IPS-20b (cell line): ENCODE results near the gene EEFSEC.

ENCODE experiments used
- H3K27ac ChIP-seq: one replicate; pipeline ENCODE4 v1.5.1; 2013; ENCODE audit warnings: low read length
- H3K27me3 ChIP-seq: 2 replicates; pipeline ENCODE4 v1.6.1; 2013; ENCODE audit warnings: mild to moderate bottlenecking, low read length, inconsistent platforms; ENCODE audit not compliant: insufficient read depth
- H3K36me3 ChIP-seq: 2 replicates; pipeline ENCODE4 v1.6.1; 2013; ENCODE audit warnings: low read depth, mild to moderate bottlenecking, inconsistent platforms, low read length, moderate library complexity; ENCODE audit not compliant: insufficient read depth
- H3K4me1 ChIP-seq: 2 replicates; pipeline ENCODE4 v1.6.1; 2013; ENCODE audit warnings: mild to moderate bottlenecking, control low read depth, inconsistent platforms, low read length, moderate library complexity; ENCODE audit not compliant: insufficient read depth
- H3K4me3 ChIP-seq: 2 replicates; pipeline ENCODE4 v1.5.1; 2013; ENCODE audit warnings: mild to moderate bottlenecking, low read length, inconsistent platforms
- H3K9ac ChIP-seq: 2 replicates; pipeline ENCODE4 v1.6.1; 2013; ENCODE audit warnings: low read depth, mild to moderate bottlenecking, inconsistent platforms, low read length, moderate library complexity
- H3K9me3 ChIP-seq: 2 replicates; pipeline ENCODE4 v1.6.1; 2013; ENCODE audit warnings: mild to moderate bottlenecking, low read depth, low read length, inconsistent platforms; ENCODE audit not compliant: insufficient read depth

EEFSEC gene

GRCh38 chr3:128271536-128272332 lies 118.5 kb downstream of the EEFSEC start:
- peaks cover 16% of the 10 kb centered on the region for H3K4me1 ChIP-seq
- no peaks in the 10 kb centered on the region for H3K36me3 ChIP-seq
- H3K9ac ChIP-seq: no peak overlapping the region
- no peak overlapping the region for H3K27ac ChIP-seq
- H3K4me3 ChIP-seq: no peak overlapping the region
- no peaks in the 10 kb centered on the region for H3K9me3 ChIP-seq
- no peaks in the 10 kb centered on the region for H3K27me3 ChIP-seq

GRCh38 chr3:128273109-128273840 lies 120.0 kb downstream of the EEFSEC start:
- Histone ChIP-seq H3K27me3 (peaks cover 10% of the 10 kb centered on the region), H3K27ac (no peak overlapping the region), H3K9ac (no peak overlapping the region), H3K9me3 (no peaks in the 10 kb centered on the region), H3K4me1 (peaks cover 24% of the 10 kb centered on the region), H3K36me3 (no peaks in the 10 kb centered on the region), H3K4me3 (no peak overlapping the region)

- Histone ChIP-seq H3K4me1 (peaks cover 31% of the 10 kb centered on the region), H3K4me3 (no peak overlapping the region), H3K36me3 (no peaks in the 10 kb centered on the region), H3K27ac (no peak overlapping the region), H3K27me3 (peaks cover 18% of the 10 kb centered on the region), H3K9ac (no peak overlapping the region), H3K9me3 (no peaks in the 10 kb centered on the region)
These were observed 120.7 kb downstream of the EEFSEC start for GRCh38 chr3:128273841-128274573.

GRCh38 chr3:128274837-128275236 lies 121.6 kb downstream of the EEFSEC start:
- H3K27ac ChIP-seq: no peak overlapping the region
- no peaks in the 10 kb centered on the region for H3K9me3 ChIP-seq
- no peak overlapping the region for H3K9ac ChIP-seq
- peaks cover 34% of the 10 kb centered on the region for H3K4me1 ChIP-seq
- H3K4me3 ChIP-seq: no peak overlapping the region
- peaks cover 26% of the 10 kb centered on the region for H3K27me3 ChIP-seq
- H3K36me3 ChIP-seq: no peaks in the 10 kb centered on the region

GRCh38 chr3:128275316-128276145 lies 122.2 kb downstream of the EEFSEC start:
- peaks cover 29% of the 10 kb centered on the region for H3K27me3 ChIP-seq
- no peaks in the 10 kb centered on the region for H3K9me3 ChIP-seq
- H3K4me1 ChIP-seq: peaks cover 34% of the 10 kb centered on the region
- no peak overlapping the region for H3K9ac ChIP-seq
- H3K27ac ChIP-seq: no peak overlapping the region
- no peaks in the 10 kb centered on the region for H3K36me3 ChIP-seq
- no peak overlapping the region for H3K4me3 ChIP-seq

GRCh38 chr3:128276146-128276435 lies 122.8 kb downstream of the EEFSEC start:
- Histone ChIP-seq H3K9me3 (no peaks in the 10 kb centered on the region), H3K27ac (no peak overlapping the region), H3K9ac (no peak overlapping the region), H3K4me1 (peaks cover 31% of the 10 kb centered on the region), H3K36me3 (no peaks in the 10 kb centered on the region), H3K4me3 (no peak overlapping the region), H3K27me3 (peaks cover 30% of the 10 kb centered on the region)

GRCh38 chr3:128276577-128277183 lies 123.4 kb downstream of the EEFSEC start:
- Histone ChIP-seq H3K4me1 (peaks cover 36% of the 10 kb centered on the region), H3K27me3 (peaks cover 36% of the 10 kb centered on the region), H3K9me3 (no peaks in the 10 kb centered on the region), H3K36me3 (no peaks in the 10 kb centered on the region), H3K9ac (no peak overlapping the region), H3K4me3 (no peak overlapping the region), H3K27ac (no peak overlapping the region)

- no peak overlapping the region for H3K27ac ChIP-seq
- peaks cover 44% of the 10 kb centered on the region for H3K4me1 ChIP-seq
- H3K9me3 ChIP-seq: no peaks in the 10 kb centered on the region
- no peaks in the 10 kb centered on the region for H3K36me3 ChIP-seq
- no peak overlapping the region for H3K9ac ChIP-seq
- H3K27me3 ChIP-seq: peaks cover 44% of the 10 kb centered on the region
- H3K4me3 ChIP-seq: no peak overlapping the region
These were observed 124.2 kb downstream of the EEFSEC start for GRCh38 chr3:128277378-128278069.

- no peak overlapping the region for H3K9ac ChIP-seq
- peaks cover 50% of the 10 kb centered on the region for H3K27me3 ChIP-seq
- H3K27ac ChIP-seq: no peak overlapping the region
- H3K4me3 ChIP-seq: no peak overlapping the region
- H3K36me3 ChIP-seq: no peaks in the 10 kb centered on the region
- H3K4me1 ChIP-seq: peaks cover 50% of the 10 kb centered on the region
- H3K9me3 ChIP-seq: no peaks in the 10 kb centered on the region
These were observed 124.8 kb downstream of the EEFSEC start for GRCh38 chr3:128278130-128278529.

GRCh38 chr3:128278761-128279600 lies 125.7 kb downstream of the EEFSEC start:
- peaks cover 59% of the 10 kb centered on the region for H3K27me3 ChIP-seq
- peak overlapping the region; percentile 32; the same call in 1 of the 2 replicates for H3K9ac ChIP-seq
- peaks cover 54% of the 10 kb centered on the region for H3K4me1 ChIP-seq
- H3K9me3 ChIP-seq: no peaks in the 10 kb centered on the region
- no peaks in the 10 kb centered on the region for H3K36me3 ChIP-seq
- no peak overlapping the region; the same call in 1 of the 2 replicates for H3K4me3 ChIP-seq
- H3K27ac ChIP-seq: no peak overlapping the region
